Pancreas (tissue), 10 donors: Measurements from ENCODE around the gene NFX1. TPM values are rescaled to one million over a fixed set of nuclear protein-coding genes. Genes with fewer than 3 reads are reported as not detected.

Experiments used
- ATAC-seq, 4 donors: fragments of 200-7000 bp; cut with Tn5 transposase; one replicate each; pipeline versions ENCODE4 v1.8.0 to v1.9.1; 2020; ENCODE audit warnings: mild to moderate bottlenecking in 4 of 4, moderate library complexity in 4 of 4
- DNase-seq, 6 donors: peaks; one replicate each; pipeline ENCODE4 v3.0.0-alpha.2; 2020
- FAIRE-seq: peaks from 2 replicates; lab custom pipeline; 2012; peaks lifted over from hg19 to GRCh38; lab: Jason Lieb, UNC
- H3K27ac ChIP-seq, 4 donors: fragments of 200-600 bp; sonication (generic); 1 replicate in 3 of 4; 2 replicates in 1 of 4; pipeline versions ENCODE4 v1.5.0 to v1.8.0; 2020
- H3K27me3 ChIP-seq, 4 donors: fragments of 200-600 bp; one replicate each; pipeline ENCODE4 v1.8.0; 2021
- H3K36me3 ChIP-seq, 3 donors: fragments of 200-600 bp; sonication (generic) in 1 of 3; one replicate each; pipeline versions ENCODE4 v1.5.0 to v1.8.0; 2020 to 2021
- H3K4me1 ChIP-seq, 3 donors: fragments of 200-600 bp; one replicate each; pipeline ENCODE4 v1.8.0; 2021
- H3K4me3 ChIP-seq, 4 donors: fragments of 200-600 bp; sonication (generic) in 2 of 4; one replicate each; pipeline versions ENCODE4 v1.5.0 to v1.8.0; 2020 to 2021
- H3K9me3 ChIP-seq, 4 donors: fragments of 200-600 bp; one replicate each; pipeline ENCODE4 v1.8.0; 2021
- WGBS, 2 donors: extraction: QIAGEN DNeasy Blood & Tissue Kit; methylation state at CpG; one replicate each; pipeline ENCODE4 v1.1.7; 2013; 5-methylcytosine and 5-hydroxymethylcytosine counted together
- intact Hi-C, 3 donors: fragments of 100-400 bp; cut with DNase I; formaldehyde crosslinking; loops; one replicate each; pipeline versions ENCODE4 v1.11.1 to v1.14.2; 2022
- polyA plus RNA-seq, 2 donors: library from polyadenylated mRNA; stranded (reverse); fragments of 200-250 nt; gene quantifications; one replicate each; pipeline ENCODE4 v1.2.3, GENCODE V29; 2013
- total RNA-seq, 6 donors: library from RNA; stranded (reverse); fragmentation: NEBNext Ultra II Directional in 4 of 6; extraction: Animal tissue kit (Norgen Biotek cat#: 25700) in 4 of 6; gene quantifications; one replicate each; pipeline versions ENCODE4 v1.2.1 to v1.2.4, GENCODE V29; 2021 to 2023
- TF ChIP-seq, protein P1 (sequence below), 4 donors: fragments of 200-600 bp; sonication (generic) in 3 of 4; IDR thresholded peaks; one replicate each; pipeline versions ENCODE4 v1.5.0 to v1.8.0; 2021; ENCODE audit warnings: antibody characterized with exemption in 4 of 4
- donor health status: healthy with polysubstance abuse.
- donor health status: DM: no; HTN: no; CAD: no; lungs with moderate emphysema.
- donor health status: DM: no; HTN: no; CAD: no.
- donor health status: control.
- donor health status: control.
- donor health status: Bipolar disorder and iron deficiency.
- donor health status: DM: yes; HTN: yes; CAD: no.
- donor health status: DM: no; HTN: no; CAD: no.
- donor health status: DM: no; HTN: no; CAD: no.
- donor health status: DM: yes; HTN: yes; CAD: no.

NFX1 gene
- total and polyA plus RNA-seq, 8 donors = 8.2 to 19.2 (median 16.5) TPM

- Histone ChIP-seq H3K27me3 (no peaks in the 10 kb centered on the region), H3K4me1 (no peaks in the 10 kb centered on the region), H3K36me3 (peaks cover 0 to 24% (median 9%) of the 10 kb centered on the region in 3 donors), H3K9me3 (no peaks in the 10 kb centered on the region), H3K27ac (no peak overlapping the region), H3K4me3 (no peak overlapping the region)
- intact Hi-C loops = loop anchor here in 1 of 3 donors (10.0 kb wide), 1 partner anchor 54 kb away; no protein-coding TSS in a partner anchor
- DNase-seq = no peak
- TF ChIP-seq, protein P1, sequence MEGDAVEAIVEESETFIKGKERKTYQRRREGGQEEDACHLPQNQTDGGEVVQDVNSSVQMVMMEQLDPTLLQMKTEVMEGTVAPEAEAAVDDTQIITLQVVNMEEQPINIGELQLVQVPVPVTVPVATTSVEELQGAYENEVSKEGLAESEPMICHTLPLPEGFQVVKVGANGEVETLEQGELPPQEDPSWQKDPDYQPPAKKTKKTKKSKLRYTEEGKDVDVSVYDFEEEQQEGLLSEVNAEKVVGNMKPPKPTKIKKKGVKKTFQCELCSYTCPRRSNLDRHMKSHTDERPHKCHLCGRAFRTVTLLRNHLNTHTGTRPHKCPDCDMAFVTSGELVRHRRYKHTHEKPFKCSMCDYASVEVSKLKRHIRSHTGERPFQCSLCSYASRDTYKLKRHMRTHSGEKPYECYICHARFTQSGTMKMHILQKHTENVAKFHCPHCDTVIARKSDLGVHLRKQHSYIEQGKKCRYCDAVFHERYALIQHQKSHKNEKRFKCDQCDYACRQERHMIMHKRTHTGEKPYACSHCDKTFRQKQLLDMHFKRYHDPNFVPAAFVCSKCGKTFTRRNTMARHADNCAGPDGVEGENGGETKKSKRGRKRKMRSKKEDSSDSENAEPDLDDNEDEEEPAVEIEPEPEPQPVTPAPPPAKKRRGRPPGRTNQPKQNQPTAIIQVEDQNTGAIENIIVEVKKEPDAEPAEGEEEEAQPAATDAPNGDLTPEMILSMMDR (IDR thresholded peaks at IDR 0.05) = no peak
- WGBS, 2 donors = 62 to 83% methylated on average over 1 of the region's 1 CpG
- ATAC-seq = peak in 2 of 4 donors; percentile 64 to 68
- FAIRE-seq = no peak
These were observed 39.8 kb upstream of the NFX1 start for GRCh38 chr9:33250458-33250995.

GRCh38 chr9:33254211-33254610 is 36.1 kb upstream of the NFX1 start:
- Histone ChIP-seq H3K4me1 (no peaks in the 10 kb centered on the region), H3K27me3 (no peaks in the 10 kb centered on the region), H3K9me3 (no peaks in the 10 kb centered on the region), H3K4me3 (no peak overlapping the region), H3K36me3 (peaks cover 4 to 51% (median 24%) of the 10 kb centered on the region in 3 donors), H3K27ac (no peak overlapping the region)
- FAIRE-seq = no peak
- ATAC-seq = no peak
- WGBS, 2 donors = 96 to 98% methylated on average over 4 of the region's 4 CpGs
- intact Hi-C loops = loop anchor here in 1 of 3 donors (10.0 kb wide), 1 partner anchor 51 kb away; no protein-coding TSS in a partner anchor
- TF ChIP-seq, protein P1 (IDR thresholded peaks at IDR 0.05) = no peak
- DNase-seq = no peak

DNA sequence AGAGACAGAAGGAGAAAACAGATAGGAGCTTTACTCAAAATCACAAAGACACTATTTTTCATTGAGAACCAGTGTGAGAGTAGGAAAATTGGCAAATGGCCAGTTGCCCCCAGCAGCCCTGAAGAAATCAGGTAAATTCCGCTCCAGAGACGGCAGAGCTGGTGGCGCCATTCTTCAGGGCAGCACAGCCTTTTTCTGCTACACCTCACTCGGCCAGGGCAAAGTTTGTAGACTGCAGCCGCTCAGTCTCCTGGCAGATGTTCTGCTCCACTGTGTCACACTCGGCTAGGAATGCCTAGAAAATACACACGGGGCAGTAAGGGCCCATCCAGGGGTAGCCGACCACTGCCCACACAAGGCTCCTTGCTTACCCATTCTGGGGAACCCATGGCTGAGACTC is 35.3 kb upstream of the NFX1 start:
- H3K9me3 ChIP-seq = no peaks in the 10 kb centered on the region
- no peaks in the 10 kb centered on the region for H3K4me1 ChIP-seq
- TF ChIP-seq, protein P1 (IDR thresholded peaks at IDR 0.05) = no peak
- intact Hi-C loops = loop anchor here in 1 of 3 donors (10.0 kb wide), 1 partner anchor 50 kb away; no protein-coding TSS in a partner anchor
- no peaks in the 10 kb centered on the region for H3K27me3 ChIP-seq
- H3K27ac ChIP-seq = no peak overlapping the region
- H3K4me3 ChIP-seq = no peak overlapping the region
- WGBS, 2 donors = 91 to 95% methylated on average over 8 of the region's 8 CpGs
- peaks cover 4 to 57% (median 31%) of the 10 kb centered on the region in 3 donors for H3K36me3 ChIP-seq
- ATAC-seq = no peak
- no peak for FAIRE-seq
- no peak for DNase-seq

DNA sequence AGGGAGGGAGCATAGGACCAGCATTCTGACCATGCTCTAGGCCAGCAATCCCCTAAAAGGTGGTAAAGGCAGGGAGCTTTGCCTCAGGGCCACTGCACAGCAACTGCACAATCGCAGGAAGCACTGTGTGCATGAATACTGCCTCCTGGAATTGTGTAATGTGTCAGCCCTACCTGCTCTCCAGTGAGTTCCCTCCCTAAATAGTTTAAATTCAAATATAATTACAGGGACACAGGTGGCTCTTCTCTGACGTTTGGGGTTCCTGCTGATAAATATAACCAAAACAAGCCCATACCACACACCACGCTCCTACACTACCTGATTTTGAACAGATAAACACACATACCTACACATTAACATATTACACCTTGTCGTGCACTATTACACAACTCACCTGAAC is 34.8 kb upstream of the NFX1 start:
- TF ChIP-seq, protein P1 (IDR thresholded peaks at IDR 0.05) = no peak
- no peak for FAIRE-seq

GRCh38 chr9:33256236-33256635 is 34.1 kb upstream of the NFX1 start:
- no peaks in the 10 kb centered on the region for H3K4me1 ChIP-seq
- ATAC-seq (no peak), DNase-seq (no peak), FAIRE-seq (no peak)
- H3K36me3 ChIP-seq = peaks cover 4 to 66% (median 32%) of the 10 kb centered on the region in 3 donors
- H3K27ac ChIP-seq = no peak overlapping the region
- H3K4me3 ChIP-seq = no peak overlapping the region
- no peaks in the 10 kb centered on the region for H3K9me3 ChIP-seq
- TF ChIP-seq, protein P1 (IDR thresholded peaks at IDR 0.05) = no peak
- intact Hi-C loops = loop anchor here in 1 of 3 donors (10.0 kb wide), 1 partner anchor 49 kb away; no protein-coding TSS in a partner anchor
- WGBS, 2 donors = 90 to 95% methylated on average over 2 of the region's 2 CpGs
- H3K27me3 ChIP-seq = no peaks in the 10 kb centered on the region

More for the DNA sequence above, 34.8 kb upstream of the NFX1 start:
- Histone ChIP-seq H3K27me3 (no peaks in the 10 kb centered on the region), H3K36me3 (peaks cover 4 to 58% (median 32%) of the 10 kb centered on the region in 3 donors), H3K27ac (no peak overlapping the region), H3K4me1 (no peaks in the 10 kb centered on the region), H3K4me3 (no peak overlapping the region), H3K9me3 (no peaks in the 10 kb centered on the region)
- DNase-seq = no peak
- ATAC-seq = no peak
- WGBS, 2 donors = 88% methylated on average over 4 of the region's 4 CpGs
- intact Hi-C loops = loop anchor here in 1 of 3 donors (10.0 kb wide), 1 partner anchor 49 kb away; no protein-coding TSS in a partner anchor
